DMS53 (cell line): ENCODE results near the gene LRP1B.
A peak's percentile ranks its signal among the peaks of the same experiment; 100 is the strongest.
"Not testable (repeated sequence)": the region's sequence is repeated elsewhere in the genome, so short reads cannot be mapped to it uniquely, and the experiment has no call there.

Source experiments
- DNase-seq: peaks from one replicate; lab custom pipeline; 2025; lab: John Stamatoyannopoulos, UW

The LRP1B gene

GRCh38 chr2:141888987-141889555, 241.7 kb downstream of the LRP1B start:
- DNase-seq = no peak

GRCh38 chr2:141887363-141887762, 243.5 kb downstream of the LRP1B start:
- DNase-seq = no peak

GRCh38 chr2:141878016-141878415, 252.8 kb downstream of the LRP1B start:
- no peak for DNase-seq

GRCh38 chr2:141871913-141872634, 258.7 kb downstream of the LRP1B start:
- no peak for DNase-seq

- DNase-seq = no peak
Measured at GRCh38 chr2:141869572-141869971, 261.2 kb downstream of the LRP1B start.

- DNase-seq = no peak
Measured at GRCh38 chr2:141863964-141864363, 266.9 kb downstream of the LRP1B start.

GRCh38 chr2:141856215-141856919, 274.4 kb downstream of the LRP1B start:
- DNase-seq = peak; percentile 2

GRCh38 chr2:141848191-141848590, 282.6 kb downstream of the LRP1B start:
- DNase-seq = no peak

- no peak for DNase-seq
Measured at GRCh38 chr2:141844231-141844630, 286.6 kb downstream of the LRP1B start.

GRCh38 chr2:141835103-141835502, 295.7 kb downstream of the LRP1B start:
- no peak for DNase-seq

GRCh38 chr2:141828761-141829160, 302.1 kb downstream of the LRP1B start:
- DNase-seq = no peak

- DNase-seq = no peak
Measured at GRCh38 chr2:141824790-141825189, 306.0 kb downstream of the LRP1B start.

GRCh38 chr2:141820893-141821292, 309.9 kb downstream of the LRP1B start:
- DNase-seq = no peak

- not testable (repeated sequence) for DNase-seq
Measured at GRCh38 chr2:141815320-141815719, 315.5 kb downstream of the LRP1B start.

- no peak for DNase-seq
Measured at GRCh38 chr2:141814150-141814549, 316.7 kb downstream of the LRP1B start.

GRCh38 chr2:141810148-141810547, 320.7 kb downstream of the LRP1B start:
- DNase-seq = no peak

GRCh38 chr2:141806090-141806489, 324.7 kb downstream of the LRP1B start:
- DNase-seq = no peak

GRCh38 chr2:141805302-141805701, 325.5 kb downstream of the LRP1B start:
- DNase-seq = peak; percentile 0

GRCh38 chr2:141796449-141796848, 334.4 kb downstream of the LRP1B start:
- DNase-seq = no peak

GRCh38 chr2:141791521-141791920, 339.3 kb downstream of the LRP1B start:
- DNase-seq = no peak

GRCh38 chr2:141782574-141782973, 348.2 kb downstream of the LRP1B start:
- DNase-seq = no peak

- no peak for DNase-seq
Measured at GRCh38 chr2:141778315-141778835, 352.4 kb downstream of the LRP1B start.

- DNase-seq = no peak
Measured at GRCh38 chr2:141770530-141770929, 360.3 kb downstream of the LRP1B start.
